HepG2 (cell line): ENCODE results near the gene ENO2. TPM values are rescaled to one million over a fixed set of nuclear protein-coding genes. Genes with fewer than 3 reads are reported as not detected.
A peak's percentile ranks its signal among the peaks of the same experiment; 100 is the strongest.
"Not testable (repeated sequence)": the region's sequence is repeated elsewhere in the genome, so short reads cannot be mapped to it uniquely, and the experiment has no call there.

Source experiments
- ATAC-seq: fragments of 200-7000 bp; cut with Tn5 transposase; 3 replicates; pipeline ENCODE4 v1.9.1; 2020; ENCODE audit warnings: mild to moderate bottlenecking, moderate library complexity
- BruUV-seq: library from RNA; stranded (reverse); fragments of 400-500 nt; replicated peaks from 2 replicates; lab custom pipeline; 2021; lab: Mats Ljungman, UMichigan
- CTCF ChIA-PET: fragments of 300-600 bp; formaldehyde crosslinking; extraction: SDS; loops from one replicate; lab custom pipeline; 2021; ENCODE audit warnings: low total read pairs, inconsistent platforms, low intra/inter-chr PET ratio; lab: Yijun Ruan, JAX
- POLR2A ChIA-PET: fragments of 350-600 bp; sonication (Branson Sonifier 250); formaldehyde crosslinking; loops from one replicate; lab custom pipeline; 2020; ENCODE audit warnings: antibody characterized with exemption, inconsistent platforms; lab: Yijun Ruan, JAX
- DNase-seq: peaks from one replicate; pipeline ENCODE4 v3.0.0-alpha.2; 2015; ENCODE audit warnings: low spot score
- FAIRE-seq: peaks from 3 replicates; lab custom pipeline; 2011; peaks lifted over from hg19 to GRCh38; lab: Jason Lieb, UNC
- H2AFZ ChIP-seq: one replicate; pipeline ENCODE4 v1.6.1; 2011; ENCODE audit warnings: low read length, inconsistent platforms
- H3K27ac ChIP-seq: fragments of 300-600 bp; 3 replicates; pipeline ENCODE4 v1.8.0; 2011; ENCODE audit warnings: mixed run types, mild to moderate bottlenecking, mixed read lengths, low read length, inconsistent platforms; ENCODE audit not compliant: insufficient read depth; ENCODE audit errors: extremely low read length
- H3K27me3 ChIP-seq, 2 experiments: fragments of 200-600 bp in 1 of 2; 2 replicates in 1 of 2; 3 replicates in 1 of 2; pipeline versions ENCODE4 v1.6.0 to v1.8.0; 2011; ENCODE audit warnings: low read length in 2 of 2, mild to moderate bottlenecking in 2 of 2, moderate library complexity in 2 of 2, inconsistent platforms in 1 of 2; ENCODE audit not compliant: insufficient read depth in 2 of 2, control insufficient read depth in 1 of 2
- H3K36me3 ChIP-seq, 2 experiments: fragments of 200-600 bp in 1 of 2; replicated peaks in 1 of 2; 2 replicates in 1 of 2; 3 replicates in 1 of 2; pipeline versions ENCODE4 v1.5.1 to v1.8.0; 2011; ENCODE audit warnings: low read length in 2 of 2, inconsistent platforms in 1 of 2; ENCODE audit not compliant: insufficient read depth in 2 of 2, control insufficient read depth in 1 of 2
- H3K4me1 ChIP-seq: 2 replicates; pipeline ENCODE4 v1.5.1; 2012; ENCODE audit warnings: low read length, inconsistent platforms; ENCODE audit not compliant: insufficient read depth
- H3K4me2 ChIP-seq: 2 replicates; pipeline ENCODE4 v1.6.0; 2011; ENCODE audit warnings: low read depth, low read length, inconsistent platforms
- H3K4me3 ChIP-seq, 3 experiments: fragments of 200-600 bp in 1 of 3; sonication (generic), shearing (Covaris generic) in 1 of 3; replicated peaks in 1 of 3; 2 replicates each; pipeline ENCODE4 v1.5.1; 2011 to 2016; ENCODE audit warnings: low read length in 3 of 3, inconsistent platforms in 2 of 3, low read depth in 2 of 3, mild to moderate bottlenecking in 2 of 3, control low read depth in 1 of 3, mixed read lengths in 1 of 3; ENCODE audit not compliant: insufficient read depth in 1 of 3
- H3K79me2 ChIP-seq: one replicate; pipeline ENCODE4 v1.6.1; 2011; ENCODE audit warnings: low read length, inconsistent platforms; ENCODE audit not compliant: insufficient read depth
- H3K9ac ChIP-seq: 2 replicates; pipeline ENCODE4 v1.6.0; 2011; ENCODE audit warnings: mild to moderate bottlenecking, low read depth, low read length, inconsistent platforms; ENCODE audit not compliant: insufficient read depth
- H3K9me3 ChIP-seq: 2 replicates; pipeline ENCODE4 v1.5.1; 2012; ENCODE audit warnings: mild to moderate bottlenecking, low read length
- H4K20me1 ChIP-seq: 2 replicates; pipeline ENCODE4 v1.6.0; 2011; ENCODE audit warnings: inconsistent platforms, mild to moderate bottlenecking, low read length, moderate library complexity; ENCODE audit not compliant: insufficient read depth
- GATAD2A ChIP-seq: IDR thresholded peaks from 2 replicates; pipeline ENCODE4 v1.6.1; 2016
- PAXIP1 ChIP-seq: sonication (generic); formaldehyde crosslinking; conservative IDR thresholded peaks from 2 replicates; pipeline ENCODE4 v1.4.0; 2020; ENCODE audit warnings: mild to moderate bottlenecking, missing genetic modification reagents, moderate library complexity
- ZNF281 ChIP-seq: sonication (generic); formaldehyde crosslinking; IDR thresholded peaks from 2 replicates; pipeline ENCODE4 v1.4.0; 2020; ENCODE audit warnings: missing genetic modification reagents, borderline replicate concordance
- ZNF460 ChIP-seq: sonication (generic); formaldehyde crosslinking; IDR thresholded peaks from 2 replicates; pipeline ENCODE4 v1.5.1; 2020; ENCODE audit warnings: missing genetic modification reagents, mild to moderate bottlenecking, borderline replicate concordance
- WGBS: methylation state at CpG from one replicate; pipeline ENCODE4 v1.1.6; 2017; ENCODE audit warnings: low lambda C conversion rate; 5-methylcytosine and 5-hydroxymethylcytosine counted together
- in situ Hi-C: cut with HindIII; loops from 2 replicates; pipeline ENCODE4 v1.10.0; 2017; ENCODE audit warnings: low pct_unique_long_range_greater_than_20kb; ENCODE audit not compliant: extremely low pct_ligation_motif_present
- intact Hi-C: fragments of 100-400 bp; cut with micrococcal nuclease; formaldehyde crosslinking; loops from one replicate; pipeline ENCODE4 v1.10.0; 2022; ENCODE audit not compliant: unreplicated experiment
- polyA plus RNA-seq, 8 experiments: library from polyadenylated mRNA; depleted of rRNA in 3 of 8; stranded (reverse) in 7 of 8; unstranded in 1 of 8; fragments of >200 nt; fragmentation: Illumina TruSeq in 4 of 8; extraction: Trizol in 4 of 8; gene quantifications; 2 replicates each; pipeline versions ENCODE4 v1.2.1 to v1.2.3, GENCODE V29; 2011 to 2016; ENCODE audit warnings: low read depth in 4 of 8, missing spikeins in 1 of 8, mixed read lengths in 1 of 8; ENCODE audit not compliant: insufficient read depth in 1 of 8
- total RNA-seq, 5 experiments: library from RNA; depleted of rRNA; stranded (reverse); fragments of >200 nt; fragmentation: Illumina TruSeq; extraction: Trizol; gene quantifications; 2 replicates each; pipeline ENCODE4 v1.2.3, GENCODE V29; 2016; ENCODE audit warnings: low read depth in 1 of 5

ENO2 gene
- total and polyA plus RNA-seq, 2 of the 13 experiments (the other 11 are each of a cell fraction or from before 2014, with no cell fraction given) = 19.3 to 136 TPM

- BruUV-seq, DNase-seq: not testable (repeated sequence)
- TF ChIP-seq PAXIP1 (CRISPR knock-in tag) (0 out of 2 replicates have a peak, but pooled peaks have one; percentile 18), GATAD2A (CRISPR knock-in tag) (peak; percentile 7; the same call in 1 of the 2 replicates), ZNF281 (CRISPR knock-in tag) (peak; percentile 32; the same call in 1 of the 2 replicates), ZNF460 (peak; percentile 60; the same call in 1 of the 2 replicates)
- TF ChIP-seq, all 625 proteins: peak for 4; not testable (repeated sequence) for 621
- H3K36me3 ChIP-seq, H3K27me3 ChIP-seq, H3K9ac ChIP-seq, H4K20me1 ChIP-seq, in situ Hi-C loops, FAIRE-seq, H3K4me3 ChIP-seq, H3K79me2 ChIP-seq, ATAC-seq, H3K9me3 ChIP-seq, intact Hi-C loops, H2AFZ ChIP-seq, CTCF ChIA-PET: not testable (repeated sequence)
- peak overlapping the region; percentile 61 for H3K27ac ChIP-seq
- peaks cover 55% of the 10 kb centered on the region for H3K4me1 ChIP-seq
- H3K4me2 ChIP-seq = peak overlapping the region; percentile 18; the same call in 1 of the 2 replicates
- WGBS = 59% methylated on average over 12 of the region's 15 CpGs
- POLR2A ChIA-PET = interaction anchor here (0.7 to 3.0 kb wide), 4 partner anchors 14 to 57 kb away, joined by 3 to 25 read pairs (median 4); partner anchors contain the start of genes C12orf57, LRRC23, RNU7-1 and SPSB2
These were observed 28.0 kb upstream of the ENO2 start for GRCh38 chr12:6886206-6886999.
